CD4-positive, alpha-beta memory T cell (primary cell): ENCODE measurements around the gene PATJ. TPM values are rescaled to one million over a fixed set of nuclear protein-coding genes. Genes with fewer than 3 reads are reported as not detected.

Experiments used
- CTCF ChIA-PET: fragments of 350-600 bp; sonication (Branson Sonifier 250); formaldehyde crosslinking; loops from one replicate; lab custom pipeline; 2021; ENCODE audit warnings: inconsistent platforms; ENCODE audit not compliant: partially characterized antibody; lab: Charles Lee
- POLR2A ChIA-PET: fragments of 350-600 bp; sonication (Branson Sonifier 250); formaldehyde crosslinking; loops from one replicate; lab custom pipeline; 2021; ENCODE audit not compliant: partially characterized antibody; lab: Charles Lee
- DNase-seq, 5 donors: peaks; one replicate each; pipeline versions ENCODE4 v3.0.0 to v3.0.0-alpha.2; 2020 to 2022; ENCODE audit warnings: mixed read lengths in 1 of 5
- H3K27ac ChIP-seq: one replicate; pipeline ENCODE4 v1.7.0; 2013; ENCODE audit warnings: low read depth, low read length
- H3K27me3 ChIP-seq: 2 replicates; pipeline ENCODE4 v1.7.0; 2013; ENCODE audit warnings: mild to moderate bottlenecking, low read length, moderate library complexity; ENCODE audit not compliant: insufficient read depth
- H3K36me3 ChIP-seq: 2 replicates; pipeline ENCODE4 v1.7.0; 2013; ENCODE audit warnings: mild to moderate bottlenecking, low read length, moderate library complexity; ENCODE audit not compliant: insufficient read depth
- H3K4me1 ChIP-seq: 2 replicates; pipeline ENCODE4 v1.7.0; 2013; ENCODE audit warnings: mild to moderate bottlenecking, low read length, moderate library complexity; ENCODE audit not compliant: insufficient read depth
- H3K4me3 ChIP-seq, 2 donors: one replicate each; pipeline ENCODE4 v1.7.0; 2013; ENCODE audit warnings: low read length in 2 of 2, mild to moderate bottlenecking in 1 of 2
- H3K9me3 ChIP-seq, 2 donors: one replicate each; pipeline ENCODE4 v1.7.0; 2013; ENCODE audit warnings: low read length in 2 of 2, control low read depth in 1 of 2; ENCODE audit not compliant: control insufficient read depth in 1 of 2
- H3K27ac Mint-ChIP-seq, 7 donors: one replicate each; pipeline ENCODE4 v1.8.0; 2020 to 2021; ENCODE audit warnings: mixed read lengths in 7 of 7, mild to moderate bottlenecking in 6 of 7, inconsistent platforms in 3 of 7, moderate library complexity in 3 of 7
- H3K27me3 Mint-ChIP-seq, 2 donors: one replicate each; pipeline ENCODE4 v1.8.0; 2020 to 2021; ENCODE audit warnings: mixed read lengths in 2 of 2
- H3K36me3 Mint-ChIP-seq, 2 donors: one replicate each; pipeline ENCODE4 v1.8.0; 2020 to 2021; ENCODE audit warnings: mixed read lengths in 2 of 2, inconsistent platforms in 1 of 2, mild to moderate bottlenecking in 1 of 2
- H3K4me1 Mint-ChIP-seq, 4 donors: one replicate each; pipeline ENCODE4 v1.8.0; 2020 to 2021; ENCODE audit warnings: mixed read lengths in 4 of 4, mild to moderate bottlenecking in 1 of 4
- H3K4me3 Mint-ChIP-seq, 8 donors: one replicate each; pipeline ENCODE4 v1.8.0; 2020 to 2021; ENCODE audit warnings: mixed read lengths in 8 of 8, mild to moderate bottlenecking in 7 of 8, moderate library complexity in 6 of 8, inconsistent platforms in 3 of 8
- H3K9me3 Mint-ChIP-seq, 8 donors: one replicate each; pipeline ENCODE4 v1.8.0; 2020 to 2021; ENCODE audit warnings: mixed read lengths in 8 of 8, mild to moderate bottlenecking in 5 of 8, inconsistent platforms in 3 of 8, moderate library complexity in 1 of 8
- intact Hi-C: fragments of 100-400 bp; cut with micrococcal nuclease; formaldehyde crosslinking; loops from one replicate; pipeline ENCODE4 v1.15.1; 2023
- polyA plus RNA-seq, 2 donors: library from polyadenylated mRNA; unstranded; fragments of 300-500 nt; fragmentation: Illumina TruSeq; gene quantifications; one replicate each; pipeline ENCODE4 v1.2.3, GENCODE V29; 2021
- total RNA-seq, 2 experiments: library from RNA; stranded (reverse); gene quantifications; one replicate each; pipeline ENCODE4 v1.2.3, GENCODE V29; 2021

PATJ gene
- total and polyA plus RNA-seq, 4 experiments from 2014 or later = 10.1 to 49.0 (median 38.0) TPM

GRCh38 chr1:62097464-62097863 lies 355.2 kb downstream of the PATJ start:
- ChIA-PET POLR2A (no interaction called here), CTCF (interaction anchor here (1.9 to 9.0 kb wide), 2 partner anchors 11 to 15 kb away, joined by 8 to 59 read pairs; no protein-coding TSS in a partner anchor)
- Mint-ChIP-seq H3K36me3 (peaks cover 29 to 50% of the 10 kb centered on the region in 2 donors), H3K27me3 (no peaks in the 10 kb centered on the region), H3K4me3 (no peak overlapping the region), H3K4me1 (peaks cover 0 to 1% (median 0%) of the 10 kb centered on the region in 4 donors), H3K27ac (no peak overlapping the region), H3K9me3 (peaks cover 0 to 7% (median 0%) of the 10 kb centered on the region in 8 donors)
- Histone ChIP-seq H3K4me3 (no peak overlapping the region), H3K27me3 (no peaks in the 10 kb centered on the region), H3K36me3 (no peaks in the 10 kb centered on the region), H3K27ac (no peak overlapping the region), H3K9me3 (no peaks in the 10 kb centered on the region), H3K4me1 (no peaks in the 10 kb centered on the region)
- DNase-seq = no peak
- intact Hi-C loops = no loop called here

DNA sequence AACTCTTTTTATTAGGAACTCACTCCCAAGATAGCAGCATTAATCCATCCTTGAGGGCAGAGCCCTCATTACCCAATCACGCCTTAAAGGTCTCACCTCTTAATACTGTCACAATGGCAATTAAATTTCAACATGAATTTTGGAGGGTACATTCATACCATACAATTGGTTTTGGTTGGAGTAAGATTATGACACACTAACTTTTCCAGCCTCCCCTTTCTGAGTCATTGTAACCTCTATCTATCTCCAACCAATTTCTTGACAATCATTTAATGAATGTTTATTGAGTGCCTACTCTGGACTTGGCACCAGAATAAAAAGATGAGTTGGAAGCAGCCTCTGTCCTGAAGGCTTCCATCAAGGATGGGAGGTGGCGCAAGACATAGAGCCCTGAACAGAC lies 358.2 kb downstream of the PATJ start:
- no peak for DNase-seq
- H3K36me3 Mint-ChIP-seq = peaks cover 27 to 49% of the 10 kb centered on the region in 2 donors
- ChIA-PET POLR2A (no interaction called here), CTCF (interaction anchor here (9.0 kb wide), 1 partner anchor 18 kb away, joined by 59 read pairs; no protein-coding TSS in a partner anchor)
- H3K4me3 Mint-ChIP-seq = no peak overlapping the region
- Histone ChIP-seq H3K4me1 (no peaks in the 10 kb centered on the region), H3K36me3 (no peaks in the 10 kb centered on the region), H3K27ac (no peak overlapping the region), H3K27me3 (no peaks in the 10 kb centered on the region), H3K9me3 (no peaks in the 10 kb centered on the region), H3K4me3 (no peak overlapping the region)
- H3K4me1 Mint-ChIP-seq = peaks cover 0 to 1% (median 0%) of the 10 kb centered on the region in 4 donors
- H3K27me3 Mint-ChIP-seq = no peaks in the 10 kb centered on the region
- intact Hi-C loops = no loop called here
- peaks cover 0 to 7% (median 0%) of the 10 kb centered on the region in 8 donors for H3K9me3 Mint-ChIP-seq
- no peak overlapping the region for H3K27ac Mint-ChIP-seq

GRCh38 chr1:62103846-62104245 lies 361.6 kb downstream of the PATJ start:
- Histone ChIP-seq H3K9me3 (no peaks in the 10 kb centered on the region), H3K27me3 (no peaks in the 10 kb centered on the region), H3K4me3 (no peak overlapping the region), H3K36me3 (no peaks in the 10 kb centered on the region), H3K4me1 (no peaks in the 10 kb centered on the region), H3K27ac (no peak overlapping the region)
- no peak overlapping the region for H3K27ac Mint-ChIP-seq
- intact Hi-C loops = no loop called here
- ChIA-PET POLR2A (no interaction called here), CTCF (no interaction called here)
- no peaks in the 10 kb centered on the region for H3K27me3 Mint-ChIP-seq
- no peak for DNase-seq
- peaks cover 0 to 7% (median under 1%) of the 10 kb centered on the region in 8 donors for H3K9me3 Mint-ChIP-seq
- H3K4me3 Mint-ChIP-seq = no peak overlapping the region
- H3K36me3 Mint-ChIP-seq = peaks cover 16 to 24% of the 10 kb centered on the region in 2 donors
- H3K4me1 Mint-ChIP-seq = peaks cover 0 to 1% (median 0%) of the 10 kb centered on the region in 4 donors

GRCh38 chr1:62107923-62108322 lies 365.6 kb downstream of the PATJ start:
- Mint-ChIP-seq H3K27ac (peak overlapping the region in 1 of 7 donors; percentile 48), H3K27me3 (no peaks in the 10 kb centered on the region), H3K36me3 (peaks cover 19 to 20% of the 10 kb centered on the region in 2 donors), H3K4me3 (no peak overlapping the region), H3K9me3 (peaks cover 0 to 1% (median 0%) of the 10 kb centered on the region in 8 donors), H3K4me1 (no peaks in the 10 kb centered on the region)
- intact Hi-C loops = no loop called here
- POLR2A ChIA-PET = no interaction called here
- Histone ChIP-seq H3K27ac (no peak overlapping the region), H3K27me3 (no peaks in the 10 kb centered on the region), H3K9me3 (no peaks in the 10 kb centered on the region), H3K36me3 (no peaks in the 10 kb centered on the region), H3K4me1 (no peaks in the 10 kb centered on the region), H3K4me3 (no peak overlapping the region)
- CTCF ChIA-PET = no interaction called here
- DNase-seq = no peak

DNA sequence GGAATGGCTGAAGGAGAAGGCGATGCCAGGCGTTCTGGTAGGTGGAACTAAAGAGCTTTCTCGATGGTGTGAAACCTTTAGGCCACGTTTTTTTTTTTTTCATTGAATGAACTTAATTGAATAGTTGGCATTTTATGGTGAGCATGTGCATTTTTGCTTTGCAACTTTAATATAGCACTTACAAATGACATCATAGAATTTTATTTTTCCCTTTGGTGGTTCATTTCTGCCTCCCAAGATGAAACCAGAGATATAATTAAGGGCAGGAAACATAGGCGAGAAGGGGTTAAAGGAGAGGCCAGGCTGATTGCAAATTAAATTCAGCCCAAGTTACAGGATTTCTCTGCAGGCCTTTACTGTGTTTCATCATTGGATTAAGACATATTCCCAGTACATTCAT lies 366.8 kb downstream of the PATJ start:
- no peak overlapping the region for H3K27ac ChIP-seq
- no peaks in the 10 kb centered on the region for H3K27me3 Mint-ChIP-seq
- intact Hi-C loops = no loop called here

DNA sequence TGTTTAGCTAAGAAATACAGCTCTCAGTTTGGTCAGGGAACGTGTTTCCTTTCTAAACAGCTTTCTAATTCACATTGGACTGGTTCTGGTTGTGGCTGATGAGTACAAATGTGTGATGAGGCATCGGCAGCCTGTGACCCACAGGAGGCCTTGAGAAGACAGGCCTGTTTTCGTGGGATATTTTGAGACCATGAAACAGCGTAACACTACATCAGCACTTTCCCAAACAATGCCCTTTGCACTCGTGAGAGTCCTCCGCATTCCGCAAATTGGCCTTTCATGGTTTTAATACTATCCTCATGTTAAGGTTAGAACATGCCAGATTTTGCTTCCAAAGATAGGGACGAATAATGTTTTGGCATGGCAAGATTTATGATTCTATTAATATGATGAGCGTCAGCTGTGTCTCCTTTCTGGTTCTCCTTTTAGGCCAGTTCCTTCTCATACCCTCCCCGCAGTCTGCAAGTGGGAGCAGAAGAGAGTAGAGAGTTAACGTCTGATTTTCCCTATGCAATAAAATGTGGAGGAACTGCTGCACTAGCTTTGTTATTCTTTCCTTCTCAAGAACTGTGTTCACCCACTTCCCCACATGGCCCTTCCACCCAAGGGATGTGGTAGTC lies 368.0 kb downstream of the PATJ start:
- Mint-ChIP-seq H3K4me3 (no peak overlapping the region), H3K9me3 (peaks cover 0 to 1% (median 0%) of the 10 kb centered on the region in 8 donors), H3K36me3 (peaks cover 28 to 36% of the 10 kb centered on the region in 2 donors), H3K27me3 (no peaks in the 10 kb centered on the region), H3K4me1 (no peaks in the 10 kb centered on the region), H3K27ac (no peak overlapping the region)
- Histone ChIP-seq H3K27ac (no peak overlapping the region), H3K36me3 (no peaks in the 10 kb centered on the region), H3K4me3 (no peak overlapping the region), H3K4me1 (no peaks in the 10 kb centered on the region), H3K27me3 (no peaks in the 10 kb centered on the region), H3K9me3 (no peaks in the 10 kb centered on the region)
- no peak for DNase-seq
- CTCF ChIA-PET = interaction anchor here (0.6 to 2.8 kb wide), 2 partner anchors 21 to 119 kb away, joined by 5 to 9 read pairs; no protein-coding TSS in a partner anchor
- intact Hi-C loops = no loop called here
- POLR2A ChIA-PET = no interaction called here

More for the DNA sequence above, 366.8 kb downstream of the PATJ start:
- Mint-ChIP-seq H3K4me3 (no peak overlapping the region), H3K9me3 (peaks cover 0 to 1% (median 0%) of the 10 kb centered on the region in 8 donors), H3K36me3 (peaks cover 29% of the 10 kb centered on the region in 2 donors), H3K27ac (no peak overlapping the region), H3K4me1 (no peaks in the 10 kb centered on the region)
- H3K4me1 ChIP-seq = no peaks in the 10 kb centered on the region
- no peaks in the 10 kb centered on the region for H3K9me3 ChIP-seq
- H3K4me3 ChIP-seq = no peak overlapping the region
- ChIA-PET POLR2A (no interaction called here), CTCF (no interaction called here)
- no peaks in the 10 kb centered on the region for H3K36me3 ChIP-seq
- no peak for DNase-seq
- no peaks in the 10 kb centered on the region for H3K27me3 ChIP-seq

- peaks cover 0 to 1% (median 0%) of the 10 kb centered on the region in 8 donors for H3K9me3 Mint-ChIP-seq
- no peaks in the 10 kb centered on the region for H3K27me3 Mint-ChIP-seq
- intact Hi-C loops = no loop called here
- Histone ChIP-seq H3K9me3 (no peaks in the 10 kb centered on the region), H3K36me3 (no peaks in the 10 kb centered on the region), H3K27ac (no peak overlapping the region), H3K4me3 (no peak overlapping the region), H3K27me3 (no peaks in the 10 kb centered on the region), H3K4me1 (no peaks in the 10 kb centered on the region)
- no peak for DNase-seq
- ChIA-PET POLR2A (no interaction called here), CTCF (interaction anchor here (2.8 kb wide), 1 partner anchor 21 kb away, joined by 9 read pairs; no protein-coding TSS in a partner anchor)
- H3K27ac Mint-ChIP-seq = no peak overlapping the region
- no peak overlapping the region for H3K4me3 Mint-ChIP-seq
- H3K36me3 Mint-ChIP-seq = peaks cover 28 to 37% of the 10 kb centered on the region in 2 donors
- H3K4me1 Mint-ChIP-seq = no peaks in the 10 kb centered on the region
These were observed 368.8 kb downstream of the PATJ start for GRCh38 chr1:62111084-62111483.
